ENCODE results near the gene APLF. TPM values are rescaled to one million over a fixed set of nuclear protein-coding genes. Genes with fewer than 3 reads are reported as not detected.
"Not testable (repeated sequence)": the region's sequence is repeated elsewhere in the genome, so short reads cannot be mapped to it uniquely, and the experiment has no call there.

The APLF gene
- total RNA-seq, 1 experiment from 2014 or later, result 4.5 TPM

GRCh38 chr2:68548396-68548795, 81.0 kb downstream of the APLF start:
- H3K4me3 Mint-ChIP-seq (ENCODE audit: low read depth, unreplicated experiment), result no peak overlapping the region
- no TSS peak for BruUV-seq (replicated peaks)
- H3K27ac Mint-ChIP-seq (ENCODE audit: unreplicated experiment), result no peak overlapping the region
- H3K4me1 Mint-ChIP-seq (ENCODE audit: low read depth, unreplicated experiment), result no peaks in the 10 kb centered on the region
- no peaks in the 10 kb centered on the region for H3K9me3 Mint-ChIP-seq (ENCODE audit: low read depth, unreplicated experiment)
- H3K27me3 Mint-ChIP-seq (ENCODE audit: unreplicated experiment), result no peaks in the 10 kb centered on the region
- H3K36me3 Mint-ChIP-seq (ENCODE audit: insufficient read depth, unreplicated experiment), result no peaks in the 10 kb centered on the region
- TF ChIP-seq CTCF (IDR thresholded peaks at IDR 0.05; ENCODE audit: unreplicated experiment), result no peak
- intact Hi-C loops (cut with micrococcal nuclease; ENCODE audit: unreplicated experiment), result no loop called here
- no peak for DNase-seq
- CTCF ChIA-PET, result no interaction called here

GRCh38 chr2:68553098-68553497, 85.7 kb downstream of the APLF start:
- BruUV-seq (replicated peaks), result no TSS peak
- no peaks in the 10 kb centered on the region for H3K36me3 Mint-ChIP-seq (ENCODE audit: insufficient read depth, unreplicated experiment)
- no peak for TF ChIP-seq CTCF (IDR thresholded peaks at IDR 0.05; ENCODE audit: unreplicated experiment)
- H3K4me3 Mint-ChIP-seq (ENCODE audit: low read depth, unreplicated experiment), result no peak overlapping the region
- no peaks in the 10 kb centered on the region for H3K9me3 Mint-ChIP-seq (ENCODE audit: low read depth, unreplicated experiment)
- no peak overlapping the region for H3K27ac Mint-ChIP-seq (ENCODE audit: unreplicated experiment)
- intact Hi-C loops (cut with micrococcal nuclease; ENCODE audit: unreplicated experiment), result no loop called here
- H3K27me3 Mint-ChIP-seq (ENCODE audit: unreplicated experiment), result no peaks in the 10 kb centered on the region
- DNase-seq, result no peak
- CTCF ChIA-PET, result interaction anchor here (0.8 kb wide), 1 partner anchor 406 kb away, joined by 3 read pairs; no protein-coding TSS in a partner anchor
- no peaks in the 10 kb centered on the region for H3K4me1 Mint-ChIP-seq (ENCODE audit: low read depth, unreplicated experiment)

- H3K4me1 Mint-ChIP-seq (ENCODE audit: low read depth, unreplicated experiment); CTCF ChIA-PET; BruUV-seq (replicated peaks); H3K27ac Mint-ChIP-seq (ENCODE audit: unreplicated experiment); H3K9me3 Mint-ChIP-seq (ENCODE audit: low read depth, unreplicated experiment); intact Hi-C loops (cut with micrococcal nuclease; ENCODE audit: unreplicated experiment); H3K4me3 Mint-ChIP-seq (ENCODE audit: low read depth, unreplicated experiment); H3K36me3 Mint-ChIP-seq (ENCODE audit: insufficient read depth, unreplicated experiment); H3K27me3 Mint-ChIP-seq (ENCODE audit: unreplicated experiment); DNase-seq: not testable (repeated sequence)
Observed at GRCh38 chr2:68555425-68556206, 88.2 kb downstream of the APLF start.

- no peak overlapping the region for H3K27ac Mint-ChIP-seq (ENCODE audit: unreplicated experiment)
- no peaks in the 10 kb centered on the region for H3K9me3 Mint-ChIP-seq (ENCODE audit: low read depth, unreplicated experiment)
- intact Hi-C loops (cut with micrococcal nuclease; ENCODE audit: unreplicated experiment), result no loop called here
- CTCF ChIA-PET, result no interaction called here
- H3K27me3 Mint-ChIP-seq (ENCODE audit: unreplicated experiment), result no peaks in the 10 kb centered on the region
- DNase-seq, result no peak
- H3K4me3 Mint-ChIP-seq (ENCODE audit: low read depth, unreplicated experiment), result no peak overlapping the region
- no peaks in the 10 kb centered on the region for H3K36me3 Mint-ChIP-seq (ENCODE audit: insufficient read depth, unreplicated experiment)
- no TSS peak for BruUV-seq (replicated peaks)
- no peak for TF ChIP-seq CTCF (IDR thresholded peaks at IDR 0.05; ENCODE audit: unreplicated experiment)
- H3K4me1 Mint-ChIP-seq (ENCODE audit: low read depth, unreplicated experiment), result no peaks in the 10 kb centered on the region
Observed at GRCh38 chr2:68556381-68556780, 89.0 kb downstream of the APLF start.

- TF ChIP-seq CTCF (IDR thresholded peaks at IDR 0.05; ENCODE audit: unreplicated experiment), result no peak
- H3K4me3 Mint-ChIP-seq (ENCODE audit: low read depth, unreplicated experiment), result no peak overlapping the region
- H3K27me3 Mint-ChIP-seq (ENCODE audit: unreplicated experiment), result no peaks in the 10 kb centered on the region
- H3K9me3 Mint-ChIP-seq (ENCODE audit: low read depth, unreplicated experiment), result no peaks in the 10 kb centered on the region
- no peak overlapping the region for H3K27ac Mint-ChIP-seq (ENCODE audit: unreplicated experiment)
- no peak for DNase-seq
- CTCF ChIA-PET, result no interaction called here
- no TSS peak for BruUV-seq (replicated peaks)
- no peaks in the 10 kb centered on the region for H3K36me3 Mint-ChIP-seq (ENCODE audit: insufficient read depth, unreplicated experiment)
- H3K4me1 Mint-ChIP-seq (ENCODE audit: low read depth, unreplicated experiment), result no peaks in the 10 kb centered on the region
- intact Hi-C loops (cut with micrococcal nuclease; ENCODE audit: unreplicated experiment), result no loop called here
Observed at GRCh38 chr2:68558576-68558975, 91.2 kb downstream of the APLF start.
